ENCODE data around the gene SKIC3. TPM values are rescaled to one million over a fixed set of nuclear protein-coding genes. Genes with fewer than 3 reads are reported as not detected.
A peak's percentile ranks its signal among the peaks of the same experiment; 100 is the strongest.

SKIC3 gene
- total and polyA plus RNA-seq, 4 donors, result 13.4 to 53.8 (median 29.0) TPM

DNA sequence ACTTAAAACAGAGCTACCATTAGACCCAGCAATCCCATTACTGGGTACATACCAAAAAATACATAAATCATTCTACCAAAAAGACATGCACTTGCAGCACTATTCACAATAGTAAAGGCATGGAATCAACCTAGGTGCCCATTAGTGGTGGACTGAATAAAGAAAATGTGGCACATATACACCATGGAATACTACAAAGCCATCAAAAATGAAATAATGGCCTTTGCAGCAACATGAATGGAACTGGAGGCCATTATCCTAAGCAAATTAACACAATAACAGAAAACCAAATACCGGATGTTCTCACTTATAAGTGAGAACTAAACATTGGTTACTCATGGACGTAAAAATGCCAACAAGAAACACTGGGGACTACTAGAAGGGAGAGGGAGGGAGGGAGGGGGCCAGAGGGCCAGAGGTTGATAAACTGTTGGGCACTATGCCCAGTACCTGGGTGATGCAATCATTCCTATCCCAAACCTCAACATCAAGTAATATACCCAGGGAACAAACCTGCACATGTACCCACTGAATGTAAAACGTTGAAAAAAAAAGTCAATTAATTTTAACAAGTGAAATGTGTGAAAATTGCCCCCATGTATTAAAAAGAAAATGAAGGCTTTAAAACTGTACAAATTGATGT lies 40.6 kb upstream of the SKIC3 start:
- DNase-seq (ENCODE audit: low spot score), result no peak
- WGBS, result 49% methylated on average over 3 of the region's 3 CpGs

DNA sequence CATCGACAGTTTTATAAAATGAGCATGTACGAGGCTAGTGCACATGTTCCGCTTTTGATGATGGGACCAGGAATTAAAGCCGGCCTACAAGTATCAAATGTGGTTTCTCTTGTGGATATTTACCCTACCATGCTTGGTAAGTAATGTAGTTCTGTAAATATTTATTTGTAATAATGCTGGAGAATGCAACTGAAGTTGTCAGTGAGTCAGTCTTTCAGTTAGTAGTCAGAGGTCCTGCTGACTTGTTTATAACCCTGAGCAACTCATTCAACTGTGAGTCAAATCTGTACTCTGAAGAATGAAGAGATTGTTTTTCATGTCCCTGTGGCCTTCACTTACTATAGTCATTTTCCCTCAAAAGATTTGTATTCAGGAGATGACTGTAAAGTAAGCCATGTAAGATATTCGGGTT lies 36.7 kb upstream of the SKIC3 start:
- peaks cover 0 to 4% (median 0%) of the 10 kb centered on the region in 4 donors for H3K4me1 ChIP-seq (ENCODE audit: control insufficient read depth in 4 of 4, insufficient read depth in 4 of 4, low read length in 3 of 4)
- H3K4me3 ChIP-seq (ENCODE audit: low read depth in 1 of 3, low read length in 3 of 3), result no peak overlapping the region
- H3K27me3 ChIP-seq (ENCODE audit: control insufficient read depth in 4 of 4, insufficient read depth in 4 of 4, low read length in 3 of 4), result no peaks in the 10 kb centered on the region
- 93% methylated on average over 5 of the region's 5 CpGs for WGBS
- no peak overlapping the region for H3K27ac ChIP-seq (ENCODE audit: low read depth in 1 of 2, low read length in 2 of 2)
- H3K9me3 ChIP-seq (ENCODE audit: control insufficient read depth in 4 of 4, low read length in 3 of 4), result no peaks in the 10 kb centered on the region
- DNase-seq (ENCODE audit: low spot score), result no peak
- no peak overlapping the region for H3K9ac ChIP-seq (ENCODE audit: low read depth in 1 of 2, low read length in 2 of 2)
- peaks cover 0 to 2% (median 0%) of the 10 kb centered on the region in 4 donors for H3K36me3 ChIP-seq (ENCODE audit: control insufficient read depth in 4 of 4, insufficient read depth in 3 of 4, low read depth in 1 of 4, low read length in 3 of 4)
- TF ChIP-seq, protein P1, sequence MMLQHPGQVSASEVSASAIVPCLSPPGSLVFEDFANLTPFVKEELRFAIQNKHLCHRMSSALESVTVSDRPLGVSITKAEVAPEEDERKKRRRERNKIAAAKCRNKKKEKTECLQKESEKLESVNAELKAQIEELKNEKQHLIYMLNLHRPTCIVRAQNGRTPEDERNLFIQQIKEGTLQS (IDR thresholded peaks at IDR 0.05), result no peak
- TF ChIP-seq RAD21 (IDR thresholded peaks at IDR 0.05), result no peak
- TF ChIP-seq, protein P2, sequence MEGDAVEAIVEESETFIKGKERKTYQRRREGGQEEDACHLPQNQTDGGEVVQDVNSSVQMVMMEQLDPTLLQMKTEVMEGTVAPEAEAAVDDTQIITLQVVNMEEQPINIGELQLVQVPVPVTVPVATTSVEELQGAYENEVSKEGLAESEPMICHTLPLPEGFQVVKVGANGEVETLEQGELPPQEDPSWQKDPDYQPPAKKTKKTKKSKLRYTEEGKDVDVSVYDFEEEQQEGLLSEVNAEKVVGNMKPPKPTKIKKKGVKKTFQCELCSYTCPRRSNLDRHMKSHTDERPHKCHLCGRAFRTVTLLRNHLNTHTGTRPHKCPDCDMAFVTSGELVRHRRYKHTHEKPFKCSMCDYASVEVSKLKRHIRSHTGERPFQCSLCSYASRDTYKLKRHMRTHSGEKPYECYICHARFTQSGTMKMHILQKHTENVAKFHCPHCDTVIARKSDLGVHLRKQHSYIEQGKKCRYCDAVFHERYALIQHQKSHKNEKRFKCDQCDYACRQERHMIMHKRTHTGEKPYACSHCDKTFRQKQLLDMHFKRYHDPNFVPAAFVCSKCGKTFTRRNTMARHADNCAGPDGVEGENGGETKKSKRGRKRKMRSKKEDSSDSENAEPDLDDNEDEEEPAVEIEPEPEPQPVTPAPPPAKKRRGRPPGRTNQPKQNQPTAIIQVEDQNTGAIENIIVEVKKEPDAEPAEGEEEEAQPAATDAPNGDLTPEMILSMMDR (IDR thresholded peaks at IDR 0.05; ENCODE audit: low read depth, low read length, missing input control), result no peak
- TF ChIP-seq FOXA1 (IDR thresholded peaks at IDR 0.05), result no peak
- TF ChIP-seq, protein P3, sequence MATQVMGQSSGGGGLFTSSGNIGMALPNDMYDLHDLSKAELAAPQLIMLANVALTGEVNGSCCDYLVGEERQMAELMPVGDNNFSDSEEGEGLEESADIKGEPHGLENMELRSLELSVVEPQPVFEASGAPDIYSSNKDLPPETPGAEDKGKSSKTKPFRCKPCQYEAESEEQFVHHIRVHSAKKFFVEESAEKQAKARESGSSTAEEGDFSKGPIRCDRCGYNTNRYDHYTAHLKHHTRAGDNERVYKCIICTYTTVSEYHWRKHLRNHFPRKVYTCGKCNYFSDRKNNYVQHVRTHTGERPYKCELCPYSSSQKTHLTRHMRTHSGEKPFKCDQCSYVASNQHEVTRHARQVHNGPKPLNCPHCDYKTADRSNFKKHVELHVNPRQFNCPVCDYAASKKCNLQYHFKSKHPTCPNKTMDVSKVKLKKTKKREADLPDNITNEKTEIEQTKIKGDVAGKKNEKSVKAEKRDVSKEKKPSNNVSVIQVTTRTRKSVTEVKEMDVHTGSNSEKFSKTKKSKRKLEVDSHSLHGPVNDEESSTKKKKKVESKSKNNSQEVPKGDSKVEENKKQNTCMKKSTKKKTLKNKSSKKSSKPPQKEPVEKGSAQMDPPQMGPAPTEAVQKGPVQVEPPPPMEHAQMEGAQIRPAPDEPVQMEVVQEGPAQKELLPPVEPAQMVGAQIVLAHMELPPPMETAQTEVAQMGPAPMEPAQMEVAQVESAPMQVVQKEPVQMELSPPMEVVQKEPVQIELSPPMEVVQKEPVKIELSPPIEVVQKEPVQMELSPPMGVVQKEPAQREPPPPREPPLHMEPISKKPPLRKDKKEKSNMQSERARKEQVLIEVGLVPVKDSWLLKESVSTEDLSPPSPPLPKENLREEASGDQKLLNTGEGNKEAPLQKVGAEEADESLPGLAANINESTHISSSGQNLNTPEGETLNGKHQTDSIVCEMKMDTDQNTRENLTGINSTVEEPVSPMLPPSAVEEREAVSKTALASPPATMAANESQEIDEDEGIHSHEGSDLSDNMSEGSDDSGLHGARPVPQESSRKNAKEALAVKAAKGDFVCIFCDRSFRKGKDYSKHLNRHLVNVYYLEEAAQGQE (IDR thresholded peaks at IDR 0.05), result no peak
- no peak for TF ChIP-seq NR2F2 (IDR thresholded peaks at IDR 0.05)
- no peak for TF ChIP-seq RXRA (IDR thresholded peaks at IDR 0.05)
- no peak for TF ChIP-seq HNF4G (IDR thresholded peaks at IDR 0.05)
- TF ChIP-seq FOXA2 (IDR thresholded peaks at IDR 0.05), result no peak
- TF ChIP-seq GABPA (IDR thresholded peaks at IDR 0.05 in 1 of 2, conservative IDR thresholded peaks at IDR 0.05 in 1 of 2), result no peak
- no peak for TF ChIP-seq TAF1 (conservative IDR thresholded peaks at IDR 0.05)
- TF ChIP-seq HNF4A (conservative IDR thresholded peaks at IDR 0.05), result no peak
- no peak for TF ChIP-seq MAX (IDR thresholded peaks at IDR 0.05)
- no peak for TF ChIP-seq JUND (IDR thresholded peaks at IDR 0.05)
- TF ChIP-seq EGR1 (IDR thresholded peaks at IDR 0.05; ENCODE audit: low read depth in 2 of 2), result no peak
- TF ChIP-seq YY1 (IDR thresholded peaks at IDR 0.05), result no peak
- no peak for TF ChIP-seq SP1 (IDR thresholded peaks at IDR 0.05)

More for the DNA sequence above, 40.6 kb upstream of the SKIC3 start:
- TF ChIP-seq HNF4A (conservative IDR thresholded peaks at IDR 0.05) (peak in 1 of 2 donors; percentile 33), MAX (IDR thresholded peaks at IDR 0.05) (peak; percentile 30), HNF4G (IDR thresholded peaks at IDR 0.05) (peak; percentile 9), RAD21 (IDR thresholded peaks at IDR 0.05) (peak in 1 of 2 donors; percentile 14), RXRA (IDR thresholded peaks at IDR 0.05) (peak; percentile 59 to 83), TAF1 (conservative IDR thresholded peaks at IDR 0.05) (no peak)
- TF ChIP-seq, protein P1 (IDR thresholded peaks at IDR 0.05), result peak; percentile 69
- TF ChIP-seq, protein P3 (IDR thresholded peaks at IDR 0.05), result no peak
- Histone ChIP-seq H3K9me3 (ENCODE audit: control insufficient read depth in 4 of 4, low read length in 3 of 4) (no peaks in the 10 kb centered on the region), H3K9ac (ENCODE audit: low read depth in 1 of 2, low read length in 2 of 2) (no peak overlapping the region), H3K27ac (ENCODE audit: low read depth in 1 of 2, low read length in 2 of 2) (no peak overlapping the region), H3K36me3 (ENCODE audit: control insufficient read depth in 4 of 4, insufficient read depth in 3 of 4, low read depth in 1 of 4, low read length in 3 of 4) (no peaks in the 10 kb centered on the region), H3K4me3 (ENCODE audit: low read depth in 1 of 3, low read length in 3 of 3) (no peak overlapping the region), H3K27me3 (ENCODE audit: control insufficient read depth in 4 of 4, insufficient read depth in 4 of 4, low read length in 3 of 4) (no peaks in the 10 kb centered on the region), H3K4me1 (ENCODE audit: control insufficient read depth in 4 of 4, insufficient read depth in 4 of 4, low read length in 3 of 4) (peaks cover 0 to 4% (median 0%) of the 10 kb centered on the region in 4 donors)
